ENCODE data around the gene TGFBR3.

DNA sequence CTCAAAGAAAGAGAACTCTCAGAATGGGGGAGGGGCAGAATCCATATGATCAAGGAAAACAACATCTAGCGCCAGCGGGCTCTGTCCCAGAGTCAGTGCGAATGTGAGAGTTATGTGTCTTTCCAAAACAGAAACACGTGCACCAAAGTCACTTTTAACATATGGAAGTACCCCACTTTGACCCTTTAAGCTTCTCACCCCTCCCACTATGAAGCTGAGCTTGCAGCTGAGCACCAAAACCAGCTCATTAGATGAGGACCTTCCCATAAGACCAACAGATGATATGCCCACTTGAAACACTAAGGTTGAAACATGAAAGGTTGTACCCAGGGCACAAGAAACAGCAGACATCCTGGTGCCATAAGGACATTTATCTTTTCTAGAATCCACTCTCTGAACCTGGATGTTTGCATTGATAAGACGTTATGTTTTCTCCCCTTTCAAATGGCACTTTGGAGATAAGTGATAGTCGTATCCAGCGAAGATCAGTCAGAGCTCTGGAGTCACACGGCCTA is 171.0 kb downstream of the TGFBR3 start:
- TF ChIP-seq, protein P1, sequence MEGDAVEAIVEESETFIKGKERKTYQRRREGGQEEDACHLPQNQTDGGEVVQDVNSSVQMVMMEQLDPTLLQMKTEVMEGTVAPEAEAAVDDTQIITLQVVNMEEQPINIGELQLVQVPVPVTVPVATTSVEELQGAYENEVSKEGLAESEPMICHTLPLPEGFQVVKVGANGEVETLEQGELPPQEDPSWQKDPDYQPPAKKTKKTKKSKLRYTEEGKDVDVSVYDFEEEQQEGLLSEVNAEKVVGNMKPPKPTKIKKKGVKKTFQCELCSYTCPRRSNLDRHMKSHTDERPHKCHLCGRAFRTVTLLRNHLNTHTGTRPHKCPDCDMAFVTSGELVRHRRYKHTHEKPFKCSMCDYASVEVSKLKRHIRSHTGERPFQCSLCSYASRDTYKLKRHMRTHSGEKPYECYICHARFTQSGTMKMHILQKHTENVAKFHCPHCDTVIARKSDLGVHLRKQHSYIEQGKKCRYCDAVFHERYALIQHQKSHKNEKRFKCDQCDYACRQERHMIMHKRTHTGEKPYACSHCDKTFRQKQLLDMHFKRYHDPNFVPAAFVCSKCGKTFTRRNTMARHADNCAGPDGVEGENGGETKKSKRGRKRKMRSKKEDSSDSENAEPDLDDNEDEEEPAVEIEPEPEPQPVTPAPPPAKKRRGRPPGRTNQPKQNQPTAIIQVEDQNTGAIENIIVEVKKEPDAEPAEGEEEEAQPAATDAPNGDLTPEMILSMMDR (IDR thresholded peaks at IDR 0.05), result no peak
- TF ChIP-seq POLR2AphosphoS5 (IDR thresholded peaks at IDR 0.05), result no peak
